Measurements from ENCODE around the gene PER2. TPM values are rescaled to one million over a fixed set of nuclear protein-coding genes. Genes with fewer than 3 reads are reported as not detected.

The PER2 gene
- total RNA-seq, 2 experiments from 2014 or later = 8.4 to 18.6 TPM

GRCh38 chr2:238247841-238248453 lies 40.5 kb downstream of the PER2 start:
- H3K36me3 ChIP-seq (ENCODE audit: insufficient read depth, low read length) = peaks cover 16% of the 10 kb centered on the region; the same call in 1 of the 2 replicates
- no peak for DNase-seq (ENCODE audit: low spot score)
- H4K20me1 ChIP-seq (ENCODE audit: insufficient read depth, low read length) = no peaks in the 10 kb centered on the region
- H3K4me3 ChIP-seq (ENCODE audit: low read depth, low read length, poor library complexity, severe bottlenecking) = no peak overlapping the region
- no peak overlapping the region for H3K4me2 ChIP-seq (ENCODE audit: low read length)
- no peak overlapping the region for H3K27ac ChIP-seq (ENCODE audit: low read depth, low read length, poor library complexity, severe bottlenecking)
- H3K9me3 ChIP-seq (ENCODE audit: low read length) = no peaks in the 10 kb centered on the region
- no peaks in the 10 kb centered on the region for H3K4me1 ChIP-seq (ENCODE audit: insufficient read depth, low read length, poor library complexity, severe bottlenecking)
- BruUV-seq (replicated peaks) = no TSS peak
- TF ChIP-seq CTCF (conservative IDR thresholded peaks at IDR 0.05; ENCODE audit: low read length) (no peak), EZH2phosphoT487 (IDR thresholded peaks at IDR 0.05; ENCODE audit: borderline replicate concordance, low read depth, low read length) (no peak)
- CTCF ChIA-PET (ENCODE audit: unreplicated experiment) = no interaction called here
- intact Hi-C loops (cut with micrococcal nuclease; ENCODE audit: unreplicated experiment) = no loop called here
- no peaks in the 10 kb centered on the region for H3K79me2 ChIP-seq (ENCODE audit: insufficient read depth, low read depth, low read length)
- no peaks in the 10 kb centered on the region for H3K9me2 ChIP-seq (ENCODE audit: insufficient read depth, low read length)
- POLR2A ChIA-PET = no interaction called here
- H2AFZ ChIP-seq (ENCODE audit: low read length) = no peak overlapping the region

GRCh38 chr2:238247002-238247822 lies 41.2 kb downstream of the PER2 start:
- DNase-seq (ENCODE audit: low spot score) = no peak
- Histone ChIP-seq H3K9me2 (ENCODE audit: insufficient read depth, low read length) (no peaks in the 10 kb centered on the region), H3K4me1 (ENCODE audit: insufficient read depth, low read length, poor library complexity, severe bottlenecking) (no peaks in the 10 kb centered on the region), H3K9me3 (ENCODE audit: low read length) (no peaks in the 10 kb centered on the region), H3K4me3 (ENCODE audit: low read depth, low read length, poor library complexity, severe bottlenecking) (no peak overlapping the region), H3K27ac (ENCODE audit: low read depth, low read length, poor library complexity, severe bottlenecking) (no peak overlapping the region), H3K36me3 (ENCODE audit: insufficient read depth, low read length) (peaks cover 16% of the 10 kb centered on the region; the same call in 1 of the 2 replicates), H3K79me2 (ENCODE audit: insufficient read depth, low read depth, low read length) (no peaks in the 10 kb centered on the region), H3K4me2 (ENCODE audit: low read length) (no peak overlapping the region), H2AFZ (ENCODE audit: low read length) (no peak overlapping the region), H4K20me1 (ENCODE audit: insufficient read depth, low read length) (no peaks in the 10 kb centered on the region)
- CTCF ChIA-PET (ENCODE audit: unreplicated experiment) = no interaction called here
- intact Hi-C loops (cut with micrococcal nuclease; ENCODE audit: unreplicated experiment) = no loop called here
- POLR2A ChIA-PET = no interaction called here
- TF ChIP-seq CTCF (conservative IDR thresholded peaks at IDR 0.05; ENCODE audit: low read length) = no peak
- no peak for TF ChIP-seq EZH2phosphoT487 (IDR thresholded peaks at IDR 0.05; ENCODE audit: borderline replicate concordance, low read depth, low read length)
- no TSS peak for BruUV-seq (replicated peaks)

GRCh38 chr2:238244151-238244550 lies 44.3 kb downstream of the PER2 start:
- intact Hi-C loops (cut with micrococcal nuclease; ENCODE audit: unreplicated experiment) = loop anchor here (5.0 kb wide), 4 partner anchors 82 to 277 kb away; partner anchors contain the start of genes ASB1 and UBE2F
- ChIA-PET CTCF (ENCODE audit: unreplicated experiment) (no interaction called here), POLR2A (no interaction called here)

More at GRCh38 chr2:238244151-238244550, 44.3 kb downstream of the PER2 start:
- no TSS peak for BruUV-seq (replicated peaks)
- H3K9me3 ChIP-seq (ENCODE audit: low read length) = no peaks in the 10 kb centered on the region
- peaks cover 6% of the 10 kb centered on the region for H3K4me1 ChIP-seq (ENCODE audit: insufficient read depth, low read length, poor library complexity, severe bottlenecking)
- H3K9me2 ChIP-seq (ENCODE audit: insufficient read depth, low read length) = no peaks in the 10 kb centered on the region
- no peak overlapping the region for H3K4me2 ChIP-seq (ENCODE audit: low read length)
- TF ChIP-seq CTCF (conservative IDR thresholded peaks at IDR 0.05; ENCODE audit: low read length) (no peak), EZH2phosphoT487 (IDR thresholded peaks at IDR 0.05; ENCODE audit: borderline replicate concordance, low read depth, low read length) (no peak)
- no peaks in the 10 kb centered on the region for H4K20me1 ChIP-seq (ENCODE audit: insufficient read depth, low read length)
- no peak overlapping the region for H3K4me3 ChIP-seq (ENCODE audit: low read depth, low read length, poor library complexity, severe bottlenecking)
- H3K36me3 ChIP-seq (ENCODE audit: insufficient read depth, low read length) = peaks cover 16% of the 10 kb centered on the region; the same call in 1 of the 2 replicates
- H3K27ac ChIP-seq (ENCODE audit: low read depth, low read length, poor library complexity, severe bottlenecking) = no peak overlapping the region
- no peaks in the 10 kb centered on the region for H3K79me2 ChIP-seq (ENCODE audit: insufficient read depth, low read depth, low read length)
- DNase-seq (ENCODE audit: low spot score) = no peak
- H2AFZ ChIP-seq (ENCODE audit: low read length) = no peak overlapping the region
